K562 (cell line): ENCODE results near the gene HELLS. TPM values are rescaled to one million over a fixed set of nuclear protein-coding genes. Genes with fewer than 3 reads are reported as not detected.

Source experiments
- ATAC-seq: fragments of 200-7000 bp; cut with Tn5 transposase; 3 replicates; pipeline ENCODE4 v1.9.1; 2020; ENCODE audit warnings: moderate library complexity
- BruUV-seq: library from RNA; stranded (reverse); fragments of 400-500 nt; replicated peaks from 2 replicates; lab custom pipeline; 2021; lab: Mats Ljungman, UMichigan
- CTCF ChIA-PET: fragments of 300-600 bp; formaldehyde crosslinking; extraction: SDS; loops from one replicate; lab custom pipeline; 2021; ENCODE audit warnings: low intra/inter-chr PET ratio; lab: Yijun Ruan, JAX
- POLR2A ChIA-PET: fragments of 300-600, 350-650 bp; sonication (Branson Sonifier 250); formaldehyde crosslinking; extraction: SDS; loops from one replicate; lab custom pipeline; 2021; ENCODE audit warnings: antibody characterized with exemption, inconsistent platforms; lab: Yijun Ruan, JAX
- DNase-seq, 4 experiments: peaks; one replicate each; pipeline versions ENCODE4 v3.0.0 to v3.0.0-alpha.2; 2011 to 2018; ENCODE audit warnings: low spot score in 3 of 4, mixed read lengths in 3 of 4; ENCODE audit errors: extremely low read depth in 1 of 4
- FAIRE-seq: peaks from 2 replicates; lab custom pipeline; 2011; peaks lifted over from hg19 to GRCh38; lab: Jason Lieb, UNC
- H2AFZ ChIP-seq: 2 replicates; pipeline ENCODE4 v1.6.0; 2011; ENCODE audit warnings: low read depth, low read length, control low read depth, inconsistent platforms
- H3K27ac ChIP-seq: fragments of 200-600 bp; 3 replicates; pipeline ENCODE4 v1.8.0; 2011; ENCODE audit warnings: low read depth, mild to moderate bottlenecking, control low read depth, inconsistent platforms, low read length, moderate library complexity, mixed read lengths; ENCODE audit errors: extremely low read depth
- H3K27me3 ChIP-seq, 2 experiments: fragments of 300-600 bp in 1 of 2; 2 replicates in 1 of 2; 3 replicates in 1 of 2; pipeline versions ENCODE4 v1.6.0 to v1.8.0; 2011; ENCODE audit warnings: inconsistent platforms in 2 of 2, low read length in 2 of 2, mild to moderate bottlenecking in 1 of 2, mixed read lengths in 1 of 2, moderate library complexity in 1 of 2; ENCODE audit not compliant: control insufficient read depth in 2 of 2, insufficient read depth in 2 of 2
- H3K36me3 ChIP-seq: fragments of 300-600 bp; 3 replicates; pipeline ENCODE4 v1.8.0; 2011; ENCODE audit warnings: mild to moderate bottlenecking, low read length, inconsistent platforms; ENCODE audit not compliant: control insufficient read depth, insufficient read depth
- H3K4me1 ChIP-seq, 2 experiments: fragments of 200-600 bp in 1 of 2; replicated peaks in 1 of 2; 2 replicates in 1 of 2; 3 replicates in 1 of 2; pipeline versions ENCODE4 v1.5.1 to v1.8.0; 2011; ENCODE audit warnings: inconsistent platforms in 2 of 2, low read length in 2 of 2, mild to moderate bottlenecking in 1 of 2, mixed read lengths in 1 of 2, moderate library complexity in 1 of 2; ENCODE audit not compliant: control insufficient read depth in 2 of 2, insufficient read depth in 2 of 2
- H3K4me2 ChIP-seq: 2 replicates; pipeline ENCODE4 v1.6.1; 2011; ENCODE audit warnings: low read length, control low read depth, inconsistent platforms, mixed read lengths; ENCODE audit not compliant: insufficient read depth
- H3K4me3 ChIP-seq: fragments of 200-600 bp; sonication (generic), shearing (Covaris generic); 2 replicates; pipeline ENCODE4 v1.5.1; 2016; ENCODE audit warnings: control low read depth, inconsistent platforms
- H3K79me2 ChIP-seq: fragments of 200-600 bp; 3 replicates; pipeline ENCODE4 v1.8.0; 2011; ENCODE audit warnings: low read length, inconsistent platforms; ENCODE audit not compliant: control insufficient read depth, insufficient read depth
- H3K9ac ChIP-seq, 2 experiments: 2 replicates each; pipeline versions ENCODE4 v1.6.0 to v1.6.1; 2011; ENCODE audit warnings: low read depth in 2 of 2, low read length in 2 of 2, control low read depth in 1 of 2, inconsistent platforms in 1 of 2, mild to moderate bottlenecking in 1 of 2, mixed read lengths in 1 of 2; ENCODE audit not compliant: insufficient read depth in 1 of 2
- H3K9me1 ChIP-seq: one replicate; pipeline ENCODE4 v1.6.0; 2011; ENCODE audit warnings: inconsistent platforms, mild to moderate bottlenecking, low read length, moderate library complexity; ENCODE audit not compliant: control insufficient read depth, insufficient read depth
- H3K9me3 ChIP-seq: replicated peaks from 2 replicates; pipeline ENCODE4 v1.5.1; 2011; ENCODE audit warnings: low read depth, low read length, inconsistent platforms; ENCODE audit not compliant: control insufficient read depth, insufficient read depth
- H4K20me1 ChIP-seq: replicated peaks from 2 replicates; pipeline ENCODE4 v1.6.1; 2011; ENCODE audit warnings: low read length, inconsistent platforms, mixed read lengths; ENCODE audit not compliant: control insufficient read depth, insufficient read depth
- EHMT2 ChIP-seq: fragments of 450-650 bp; IDR thresholded peaks from 2 replicates; pipeline ENCODE4 v1.6.1; 2018; ENCODE audit warnings: antibody characterized with exemption
- GTF2E2 ChIP-seq: fragments of 200-800 bp; sonication (Bioruptor generic); IDR thresholded peaks from 2 replicates; pipeline ENCODE4 v1.6.1; 2016; ENCODE audit warnings: missing genetic modification characterization, missing compliant biosample characterization
- KAT7 ChIP-seq: sonication (generic); formaldehyde crosslinking; IDR thresholded peaks from 2 replicates; pipeline ENCODE4 v1.8.0; 2022; ENCODE audit warnings: missing genetic modification reagents, mild to moderate bottlenecking, borderline replicate concordance
- MCM5 ChIP-seq: fragments of 450-650 bp; IDR thresholded peaks from 2 replicates; pipeline ENCODE4 v1.6.1; 2016; ENCODE audit warnings: low read depth
- NR4A1 ChIP-seq, 2 experiments: fragments of 250-450 bp in 1 of 2; fragments of 450-650 bp in 1 of 2; sonication (Bioruptor Pico) in 1 of 2; IDR thresholded peaks; 2 replicates each; pipeline versions ENCODE4 v1.4.0 to v1.6.1; 2016 to 2020; ENCODE audit warnings: mild to moderate bottlenecking in 2 of 2, missing compliant biosample characterization in 1 of 2, missing genetic modification characterization in 1 of 2, moderate library complexity in 1 of 2
- PTRF ChIP-seq: fragments of 450-650 bp; IDR thresholded peaks from 2 replicates; pipeline ENCODE4 v1.6.1; 2016; ENCODE audit warnings: mild to moderate bottlenecking, missing genetic modification characterization, missing compliant biosample characterization
- SMC3 ChIP-seq: conservative IDR thresholded peaks from 2 replicates; pipeline ENCODE4 v1.6.1; 2011; ENCODE audit warnings: low read depth, low read length, improper control_type of control experiment; ENCODE audit not compliant: insufficient read depth
- SNRNP70 ChIP-seq: fragments of 200-400 bp; formaldehyde crosslinking; optimal IDR thresholded peaks from 2 replicates; pipeline ENCODE3; 2017; ENCODE audit warnings: low read depth, low read length
- TGIF2 ChIP-seq: sonication (generic); formaldehyde crosslinking; IDR thresholded peaks from 2 replicates; pipeline ENCODE4 v1.8.1; 2022; ENCODE audit warnings: mild to moderate bottlenecking, missing genetic modification reagents, moderate library complexity
- ZNF3 ChIP-seq: fragments of 250-450 bp; sonication (Bioruptor Pico); IDR thresholded peaks from 2 replicates; pipeline ENCODE4 v1.5.0; 2021; ENCODE audit warnings: mild to moderate bottlenecking, moderate library complexity
- ZNF696 ChIP-seq: fragments of 250-450 bp; sonication (Bioruptor Pico); conservative IDR thresholded peaks from 2 replicates; pipeline ENCODE4 v1.4.0; 2020; ENCODE audit warnings: mild to moderate bottlenecking, moderate library complexity
- WGBS: fragments of 100-300 bp; shearing (Covaris generic); methylation state at CpG from one replicate; pipeline ENCODE4 v1.1.6; 2016; ENCODE audit warnings: low coverage, mixed read lengths; ENCODE audit not compliant: insufficient coverage; ENCODE audit errors: missing lambda C conversion rate; 5-methylcytosine and 5-hydroxymethylcytosine counted together
- in situ Hi-C: fragments of 300-500 bp; cut with MboI; formaldehyde crosslinking; loops from 4 replicates; pipeline ENCODE4 v1.15.0; 2018; ENCODE audit warnings: inconsistent platforms, mixed read lengths
- intact Hi-C: fragments of 100-400 bp; cut with micrococcal nuclease; formaldehyde crosslinking; loops from 2 replicates; pipeline ENCODE4 v1.14.2; 2022
- polyA plus RNA-seq, 8 experiments: library from polyadenylated mRNA; depleted of rRNA in 4 of 8; stranded (reverse) in 5 of 8; unstranded in 3 of 8; fragments of >200 nt; fragmentation: Nextera tagmentation in 2 of 8; fragmentation: Illumina TruSeq in 1 of 8; extraction: Ambion mirVana in 2 of 8; extraction: Trizol in 1 of 8; gene quantifications; 2 replicates each; pipeline versions ENCODE4 v1.2.1 to v1.2.3, GENCODE V29; 2011 to 2014; ENCODE audit warnings: inconsistent platforms in 1 of 8, missing spikeins in 1 of 8
- total RNA-seq, 7 experiments: library from RNA; depleted of rRNA in 6 of 7; stranded (reverse); fragments of >200 nt in 6 of 7; fragmentation: Illumina TruSeq in 2 of 7; extraction: Trizol in 2 of 7; gene quantifications; 2 replicates each; pipeline versions ENCODE4 v1.2.1 to v1.2.3, GENCODE V29; 2011 to 2021; ENCODE audit warnings: low replicate concordance in 1 of 7
- TF ChIP-seq, protein P1 (sequence below), 3 experiments: IDR thresholded peaks in 2 of 3; conservative IDR thresholded peaks in 1 of 3; 2 replicates each; pipeline ENCODE4 v1.5.1; 2011 to 2012; ENCODE audit warnings: low read length in 3 of 3, mild to moderate bottlenecking in 3 of 3, control low read depth in 2 of 3, improper control_type of control experiment in 1 of 3, inconsistent platforms in 1 of 3, low read depth in 1 of 3, mixed read lengths in 1 of 3, moderate library complexity in 1 of 3; ENCODE audit not compliant: insufficient read depth in 2 of 3
- TF ChIP-seq, protein P2 (sequence below): fragments of 450-650 bp; formaldehyde crosslinking; IDR thresholded peaks from 2 replicates; pipeline ENCODE4 v1.4.0; 2020; ENCODE audit warnings: mild to moderate bottlenecking, moderate library complexity
- TF ChIP-seq, protein P3 (sequence below): fragments of 450-650 bp; IDR thresholded peaks from 2 replicates; pipeline ENCODE4 v1.6.1; 2016; ENCODE audit warnings: borderline replicate concordance

The HELLS gene
- total and polyA plus RNA-seq, 9 of the 15 experiments (the other 6 are each of a cell fraction or from before 2014, with no cell fraction given), result 8.8 to 52.1 (median 24.7) TPM

DNA sequence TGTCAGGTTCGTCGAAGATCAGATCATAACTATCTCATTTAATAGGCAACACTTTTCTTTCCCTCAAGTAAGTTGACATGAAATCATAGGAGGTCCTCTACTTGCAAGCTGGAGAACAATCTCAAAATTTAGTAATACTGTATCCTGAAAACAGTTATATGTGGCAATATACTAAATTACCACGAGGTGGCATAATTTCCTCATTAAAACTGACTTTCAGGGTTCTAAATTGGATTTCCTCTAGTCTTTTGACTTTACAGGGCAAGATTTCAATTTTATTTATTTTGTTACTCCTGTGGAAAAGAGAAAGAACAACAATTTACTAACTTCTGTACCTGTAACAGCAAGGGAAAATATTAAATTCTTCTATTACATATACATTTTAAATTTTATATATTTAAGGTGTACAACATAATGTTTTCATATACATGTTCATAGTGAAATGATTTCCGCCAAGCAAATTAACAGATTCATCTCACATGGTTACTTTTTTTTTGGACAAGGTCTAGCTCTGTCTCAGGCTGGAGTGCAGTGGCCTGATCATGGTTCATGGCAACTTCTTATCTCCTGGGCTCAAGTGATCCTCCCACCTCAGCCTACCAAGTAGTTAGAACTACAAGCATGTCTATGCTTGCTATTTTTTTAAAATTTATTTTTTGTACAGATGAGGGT is 84.6 kb downstream of the HELLS start (continued):
- TF ChIP-seq, protein P1, sequence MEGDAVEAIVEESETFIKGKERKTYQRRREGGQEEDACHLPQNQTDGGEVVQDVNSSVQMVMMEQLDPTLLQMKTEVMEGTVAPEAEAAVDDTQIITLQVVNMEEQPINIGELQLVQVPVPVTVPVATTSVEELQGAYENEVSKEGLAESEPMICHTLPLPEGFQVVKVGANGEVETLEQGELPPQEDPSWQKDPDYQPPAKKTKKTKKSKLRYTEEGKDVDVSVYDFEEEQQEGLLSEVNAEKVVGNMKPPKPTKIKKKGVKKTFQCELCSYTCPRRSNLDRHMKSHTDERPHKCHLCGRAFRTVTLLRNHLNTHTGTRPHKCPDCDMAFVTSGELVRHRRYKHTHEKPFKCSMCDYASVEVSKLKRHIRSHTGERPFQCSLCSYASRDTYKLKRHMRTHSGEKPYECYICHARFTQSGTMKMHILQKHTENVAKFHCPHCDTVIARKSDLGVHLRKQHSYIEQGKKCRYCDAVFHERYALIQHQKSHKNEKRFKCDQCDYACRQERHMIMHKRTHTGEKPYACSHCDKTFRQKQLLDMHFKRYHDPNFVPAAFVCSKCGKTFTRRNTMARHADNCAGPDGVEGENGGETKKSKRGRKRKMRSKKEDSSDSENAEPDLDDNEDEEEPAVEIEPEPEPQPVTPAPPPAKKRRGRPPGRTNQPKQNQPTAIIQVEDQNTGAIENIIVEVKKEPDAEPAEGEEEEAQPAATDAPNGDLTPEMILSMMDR (IDR thresholded peaks at IDR 0.05 in 2 of 3, conservative IDR thresholded peaks at IDR 0.05 in 1 of 3; ENCODE audit: insufficient read depth in 2 of 3, low read depth in 1 of 3, low read length in 3 of 3), result peak; percentile 30 to 49 (median 31); a peak in 3 of 6 replicates
- TF ChIP-seq, protein P2, sequence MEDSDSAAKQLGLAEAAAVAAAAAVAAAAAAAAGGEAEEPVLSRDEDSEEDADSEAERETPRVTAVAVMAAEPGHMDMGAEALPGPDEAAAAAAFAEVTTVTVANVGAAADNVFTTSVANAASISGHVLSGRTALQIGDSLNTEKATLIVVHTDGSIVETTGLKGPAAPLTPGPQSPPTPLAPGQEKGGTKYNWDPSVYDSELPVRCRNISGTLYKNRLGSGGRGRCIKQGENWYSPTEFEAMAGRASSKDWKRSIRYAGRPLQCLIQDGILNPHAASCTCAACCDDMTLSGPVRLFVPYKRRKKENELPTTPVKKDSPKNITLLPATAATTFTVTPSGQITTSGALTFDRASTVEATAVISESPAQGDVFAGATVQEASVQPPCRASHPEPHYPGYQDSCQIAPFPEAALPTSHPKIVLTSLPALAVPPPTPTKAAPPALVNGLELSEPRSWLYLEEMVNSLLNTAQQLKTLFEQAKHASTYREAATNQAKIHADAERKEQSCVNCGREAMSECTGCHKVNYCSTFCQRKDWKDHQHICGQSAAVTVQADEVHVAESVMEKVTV, result 0 out of 2 replicates have a peak, but pooled peaks have one; percentile 21
- no peak for TF ChIP-seq SMC3

DNA sequence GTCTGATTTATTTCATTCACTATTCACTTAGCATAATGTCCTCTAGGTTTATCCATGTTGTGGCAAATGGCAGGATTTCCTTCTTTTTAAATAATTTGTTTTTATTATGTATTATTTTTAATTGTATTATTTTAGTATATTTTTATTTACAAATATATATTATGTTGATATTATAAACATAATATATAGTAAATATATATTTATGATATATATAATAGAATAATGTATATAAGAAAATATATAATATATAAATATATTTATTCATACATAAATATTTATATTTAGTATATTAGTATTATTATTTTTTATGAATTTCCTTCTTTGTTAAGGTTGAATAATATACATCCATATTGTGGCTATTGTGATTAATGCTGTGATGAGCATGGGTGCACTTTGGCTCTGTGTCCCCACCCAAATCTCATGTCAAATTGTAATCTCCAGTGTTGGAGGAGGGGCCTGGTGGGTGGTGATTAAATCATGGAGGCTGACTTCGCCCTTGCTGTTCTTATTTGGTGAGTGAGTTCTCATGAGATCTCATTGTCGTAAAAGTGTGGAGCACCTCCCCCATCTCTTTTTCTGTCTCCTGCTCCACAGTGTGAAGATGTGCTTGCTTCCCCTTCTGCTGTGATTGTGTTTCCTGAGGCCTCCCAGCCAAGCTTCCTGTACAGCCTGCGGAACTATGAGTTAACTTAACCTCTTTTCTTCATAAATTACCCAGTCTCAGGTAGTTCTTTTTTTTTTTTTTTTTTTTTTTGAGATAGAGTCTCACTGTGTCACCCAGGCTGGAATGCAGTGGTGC is 85.7 kb downstream of the HELLS start:
- H3K4me1 ChIP-seq, result no peaks in the 10 kb centered on the region
- no peak overlapping the region for H3K4me3 ChIP-seq
- POLR2A ChIA-PET, result no interaction called here
- DNase-seq (no peak), ATAC-seq (no peak), FAIRE-seq (no peak)
- intact Hi-C loops (no loop called here), in situ Hi-C loops (no loop called here)
- no peak overlapping the region for H3K27ac ChIP-seq
- 8% methylated on average over 2 of the region's 3 CpGs for WGBS
- H2AFZ ChIP-seq, result no peak overlapping the region
- CTCF ChIA-PET, result no interaction called here
- H3K4me2 ChIP-seq, result no peak overlapping the region
- H4K20me1 ChIP-seq, result no peaks in the 10 kb centered on the region
- H3K9ac ChIP-seq, result no peak overlapping the region
- no peaks in the 10 kb centered on the region for H3K79me2 ChIP-seq
- no peaks in the 10 kb centered on the region for H3K9me1 ChIP-seq
- no peaks in the 10 kb centered on the region for H3K27me3 ChIP-seq
- H3K36me3 ChIP-seq, result no peaks in the 10 kb centered on the region
- BruUV-seq, result no TSS peak
- H3K9me3 ChIP-seq, result no peaks in the 10 kb centered on the region
- TF ChIP-seq MCM5 (no peak), TGIF2 (CRISPR knock-in tag) (no peak), SNRNP70 (no peak), EHMT2 (no peak), ZNF3 (CRISPR knock-in tag) (no peak), GTF2E2 (no peak), ZNF696 (CRISPR knock-in tag) (no peak), NR4A1 (CRISPR knock-in tag; IDR thresholded peaks at IDR 0.05) (no peak), NR4A1 (tag; IDR thresholded peaks at IDR 0.05) (no peak), KAT7 (CRISPR knock-in tag) (no peak), PTRF (tag) (no peak)
- TF ChIP-seq, protein P3, sequence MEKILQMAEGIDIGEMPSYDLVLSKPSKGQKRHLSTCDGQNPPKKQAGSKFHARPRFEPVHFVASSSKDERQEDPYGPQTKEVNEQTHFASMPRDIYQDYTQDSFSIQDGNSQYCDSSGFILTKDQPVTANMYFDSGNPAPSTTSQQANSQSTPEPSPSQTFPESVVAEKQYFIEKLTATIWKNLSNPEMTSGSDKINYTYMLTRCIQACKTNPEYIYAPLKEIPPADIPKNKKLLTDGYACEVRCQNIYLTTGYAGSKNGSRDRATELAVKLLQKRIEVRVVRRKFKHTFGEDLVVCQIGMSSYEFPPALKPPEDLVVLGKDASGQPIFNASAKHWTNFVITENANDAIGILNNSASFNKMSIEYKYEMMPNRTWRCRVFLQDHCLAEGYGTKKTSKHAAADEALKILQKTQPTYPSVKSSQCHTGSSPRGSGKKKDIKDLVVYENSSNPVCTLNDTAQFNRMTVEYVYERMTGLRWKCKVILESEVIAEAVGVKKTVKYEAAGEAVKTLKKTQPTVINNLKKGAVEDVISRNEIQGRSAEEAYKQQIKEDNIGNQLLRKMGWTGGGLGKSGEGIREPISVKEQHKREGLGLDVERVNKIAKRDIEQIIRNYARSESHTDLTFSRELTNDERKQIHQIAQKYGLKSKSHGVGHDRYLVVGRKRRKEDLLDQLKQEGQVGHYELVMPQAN, result no peak
